HG03045 (cell line): ENCODE measurements around the gene GAB2.

Experiments used
- ATAC-seq: cut with Tn5 transposase; IDR thresholded peaks from one replicate; pipeline ENCODE4 v1.9.1; 2021; ENCODE audit warnings: mild to moderate bottlenecking, moderate library complexity; ENCODE audit not compliant: unreplicated experiment

The GAB2 gene

GRCh38 chr11:78213526-78214330, 203.9 kb downstream of the GAB2 start:
- no peak for ATAC-seq

- no peak for ATAC-seq
Measured at GRCh38 chr11:78212586-78213371, 204.8 kb downstream of the GAB2 start.

DNA sequence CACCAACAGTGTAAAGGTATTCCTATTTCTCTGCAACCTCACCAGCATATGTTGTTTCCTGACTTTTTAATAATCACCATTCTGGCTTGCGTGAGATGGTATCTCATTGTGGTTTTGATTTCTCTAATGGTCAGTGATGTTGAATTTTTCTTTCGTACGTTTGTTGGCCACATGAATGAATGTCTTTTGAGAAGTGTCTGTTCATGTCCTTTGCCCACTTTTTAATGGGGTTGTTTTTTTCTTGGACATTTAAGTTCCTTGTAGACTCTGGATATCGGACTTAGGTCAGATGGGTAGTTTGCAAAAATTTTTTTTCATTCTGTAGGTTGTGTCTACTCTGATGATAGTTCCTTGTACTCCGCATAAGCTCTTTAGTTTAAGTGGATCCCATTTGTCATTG, 206.1 kb downstream of the GAB2 start:
- ATAC-seq = no peak

DNA sequence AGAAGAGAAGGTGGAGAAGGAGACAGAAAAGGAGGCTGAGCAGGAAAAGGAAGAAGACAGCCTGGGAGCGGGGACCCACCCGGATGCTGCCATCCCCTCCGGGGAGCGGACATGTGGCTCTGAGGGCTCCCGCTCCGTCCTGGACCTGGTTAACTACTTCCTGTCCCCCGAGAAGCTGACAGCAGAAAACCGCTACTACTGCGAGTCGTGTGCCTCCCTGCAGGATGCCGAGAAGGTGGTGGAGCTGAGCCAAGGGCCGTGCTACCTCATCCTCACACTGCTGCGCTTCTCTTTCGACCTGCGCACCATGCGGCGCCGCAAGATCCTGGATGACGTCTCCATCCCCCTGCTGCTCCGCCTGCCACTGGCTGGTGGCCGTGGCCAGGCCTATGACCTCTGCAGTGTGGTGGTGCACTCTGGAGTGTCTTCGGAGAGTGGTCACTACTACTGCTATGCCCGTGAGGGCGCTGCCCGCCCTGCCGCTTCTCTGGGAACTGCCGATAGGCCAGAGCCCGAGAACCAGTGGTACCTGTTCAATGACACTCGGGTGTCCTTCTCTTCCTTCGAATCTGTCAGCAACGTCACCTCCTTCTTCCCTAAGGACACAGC, 207.5 kb downstream of the GAB2 start:
- ATAC-seq = no peak

DNA sequence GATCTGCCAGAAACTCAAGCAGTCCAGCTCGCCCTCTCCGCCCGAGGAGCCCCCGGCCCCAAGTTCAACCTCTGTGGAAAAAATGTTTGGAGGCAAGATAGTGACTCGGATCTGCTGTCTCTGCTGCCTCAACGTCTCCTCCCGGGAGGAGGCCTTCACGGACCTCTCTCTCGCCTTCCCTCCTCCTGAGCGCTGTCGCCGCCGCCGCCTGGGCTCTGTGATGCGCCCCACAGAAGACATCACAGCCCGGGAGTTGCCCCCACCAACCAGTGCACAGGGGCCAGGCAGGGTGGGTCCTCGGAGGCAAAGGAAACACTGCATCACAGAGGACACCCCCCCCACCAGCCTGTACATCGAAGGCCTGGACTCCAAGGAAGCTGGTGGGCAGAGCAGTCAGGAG, 208.1 kb downstream of the GAB2 start:
- ATAC-seq = no peak

GRCh38 chr11:78208257-78209165, 209.1 kb downstream of the GAB2 start:
- ATAC-seq = no peak

- no peak for ATAC-seq
Measured at GRCh38 chr11:78207532-78208256, 209.9 kb downstream of the GAB2 start.

GRCh38 chr11:78205691-78206090, 211.9 kb downstream of the GAB2 start:
- no peak for ATAC-seq

- ATAC-seq = no peak
Measured at GRCh38 chr11:78205256-78205655, 212.4 kb downstream of the GAB2 start.

- no peak for ATAC-seq
Measured at GRCh38 chr11:78203184-78203583, 214.4 kb downstream of the GAB2 start.

DNA sequence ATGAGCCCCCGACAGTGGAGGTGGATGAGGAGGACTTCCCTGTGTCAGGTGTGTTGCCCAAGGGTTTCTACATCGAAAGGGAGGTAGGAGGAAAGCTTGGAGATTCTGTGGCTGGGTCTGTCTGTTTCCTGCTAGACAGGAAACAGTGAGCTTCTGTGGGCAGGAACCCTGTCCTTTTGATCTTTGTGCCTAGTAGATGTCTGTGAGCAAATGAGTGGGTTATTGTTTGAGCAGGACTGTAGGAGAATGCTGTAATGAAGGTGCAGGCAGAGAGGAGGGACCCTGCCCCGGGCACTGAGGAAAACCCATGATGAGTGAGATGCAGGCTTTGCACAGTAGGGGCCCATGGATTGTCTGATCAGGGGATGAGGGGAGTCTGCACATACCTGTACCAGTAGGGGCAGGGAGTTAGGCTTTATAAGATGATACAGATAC, 214.9 kb downstream of the GAB2 start:
- no peak for ATAC-seq

DNA sequence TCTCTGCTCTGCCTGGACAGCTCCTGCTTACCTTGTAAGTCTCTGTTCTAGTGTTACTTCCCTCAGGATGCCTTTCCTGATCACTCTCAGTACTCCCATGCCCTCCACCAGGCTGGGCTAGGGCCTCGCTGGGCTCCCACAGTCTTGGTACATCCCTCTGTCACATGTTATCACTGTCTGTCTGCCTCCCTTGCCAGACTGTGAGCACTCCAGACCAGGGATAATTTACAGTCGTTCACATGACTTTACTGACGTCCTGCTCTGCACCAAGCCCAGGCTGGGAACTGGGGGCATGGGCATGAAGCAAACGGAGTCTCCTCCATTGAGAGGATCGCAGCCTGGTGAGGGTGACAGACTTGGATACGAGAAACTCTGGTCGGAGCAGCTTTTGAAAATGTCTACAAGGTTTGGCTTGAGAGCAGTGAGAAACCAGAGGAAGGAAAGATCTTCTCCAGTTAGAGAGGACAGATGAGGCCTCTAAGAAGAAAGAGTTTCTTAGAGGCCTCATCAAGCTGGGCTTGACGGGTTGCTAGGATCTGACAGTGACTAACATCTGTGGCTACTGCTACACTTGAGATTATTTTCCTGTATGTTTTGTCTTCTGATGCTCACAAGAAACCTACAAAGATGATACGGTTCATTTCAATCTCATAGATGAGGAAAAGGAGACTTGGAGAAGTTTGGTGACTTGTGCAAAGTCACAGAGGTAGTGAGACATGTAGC, 216.4 kb downstream of the GAB2 start:
- ATAC-seq = no peak

DNA sequence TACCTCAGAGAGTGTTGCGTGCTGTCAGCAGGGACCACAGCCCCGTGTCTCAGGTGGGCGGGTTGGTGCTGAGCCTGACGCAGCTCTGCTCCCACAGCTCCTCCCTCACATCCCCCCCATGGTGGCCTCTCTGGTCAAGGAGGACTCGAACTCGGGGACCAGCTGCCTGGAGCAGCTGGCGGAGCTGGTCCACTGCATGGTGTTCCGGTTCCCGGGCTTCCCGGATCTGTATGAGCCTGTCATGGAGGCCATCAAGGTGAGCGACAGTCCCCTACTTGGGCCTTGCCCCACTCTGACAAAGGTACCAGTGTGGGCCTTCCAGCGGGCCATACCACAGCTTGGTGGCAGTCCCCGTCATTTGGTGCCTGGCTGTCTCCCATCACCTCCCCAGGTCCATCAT, 217.1 kb downstream of the GAB2 start:
- no peak for ATAC-seq

GRCh38 chr11:78200061-78200460, 217.6 kb downstream of the GAB2 start:
- no peak for ATAC-seq

- no peak for ATAC-seq
Measured at GRCh38 chr11:78199653-78200015, 218.0 kb downstream of the GAB2 start.

DNA sequence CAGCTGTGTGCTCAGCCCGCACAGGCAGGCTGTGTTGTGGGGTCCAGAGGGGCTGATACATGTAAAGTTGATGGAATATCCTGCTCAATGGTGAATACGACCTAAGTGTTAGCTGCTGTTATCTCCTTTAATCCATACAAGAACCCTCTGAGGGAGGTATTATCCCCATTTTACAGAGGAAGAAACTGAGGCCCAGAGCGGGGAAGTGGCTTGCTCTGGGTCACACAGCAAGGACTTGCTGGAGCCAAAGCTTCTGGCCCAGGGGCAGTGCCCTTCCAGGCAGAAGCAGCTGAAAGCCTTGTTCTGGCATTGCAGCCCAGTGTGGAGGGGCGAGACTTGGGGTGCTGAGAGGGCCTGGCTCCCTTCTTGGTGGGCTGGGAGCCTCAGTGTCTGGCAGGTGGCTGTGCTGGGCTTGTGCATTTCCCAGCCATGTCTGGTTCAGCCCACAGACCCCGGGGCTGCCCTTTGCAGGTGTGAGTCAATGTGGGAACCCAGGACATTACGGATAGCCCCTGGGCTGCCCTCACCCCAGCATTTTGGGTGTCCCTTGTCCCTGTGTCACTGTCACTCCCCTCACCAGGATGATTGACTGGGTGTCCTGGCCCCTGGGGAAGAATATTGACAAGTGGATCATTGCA, 218.5 kb downstream of the GAB2 start:
- ATAC-seq = no peak

- no peak for ATAC-seq
Measured at GRCh38 chr11:78197816-78198215, 219.8 kb downstream of the GAB2 start.

- ATAC-seq = no peak
Measured at GRCh38 chr11:78196661-78197091, 220.9 kb downstream of the GAB2 start.
